ENCODE data around the gene CDC42BPG.

Gene CDC42BPG

DNA sequence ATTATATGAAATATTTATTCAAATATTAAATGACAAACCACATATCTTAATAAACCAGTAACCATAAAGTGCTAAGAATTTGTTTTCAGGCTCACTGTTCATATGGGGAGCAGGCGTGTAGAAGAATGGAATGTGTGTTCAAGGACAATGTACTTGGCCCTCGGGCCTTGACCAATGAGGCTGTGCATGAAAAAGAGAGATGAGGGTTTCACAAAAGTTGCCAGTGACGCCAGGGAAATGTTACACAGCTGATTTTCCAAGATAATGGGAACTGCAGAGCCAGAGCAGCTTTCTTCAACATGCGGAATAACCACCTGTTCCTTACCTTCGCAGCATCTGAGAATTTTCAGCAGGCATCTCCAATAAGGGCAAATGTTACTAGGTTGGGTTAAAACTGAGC, 70.3 kb downstream of the CDC42BPG start:
- no peak for DNase-seq
- peaks cover 83% of the 10 kb centered on the region for H3K36me3 Mint-ChIP-seq (ENCODE audit: low read depth)
- H3K27me3 Mint-ChIP-seq (ENCODE audit: low read depth, poor library complexity): no peaks in the 10 kb centered on the region
- TF ChIP-seq, protein P1, sequence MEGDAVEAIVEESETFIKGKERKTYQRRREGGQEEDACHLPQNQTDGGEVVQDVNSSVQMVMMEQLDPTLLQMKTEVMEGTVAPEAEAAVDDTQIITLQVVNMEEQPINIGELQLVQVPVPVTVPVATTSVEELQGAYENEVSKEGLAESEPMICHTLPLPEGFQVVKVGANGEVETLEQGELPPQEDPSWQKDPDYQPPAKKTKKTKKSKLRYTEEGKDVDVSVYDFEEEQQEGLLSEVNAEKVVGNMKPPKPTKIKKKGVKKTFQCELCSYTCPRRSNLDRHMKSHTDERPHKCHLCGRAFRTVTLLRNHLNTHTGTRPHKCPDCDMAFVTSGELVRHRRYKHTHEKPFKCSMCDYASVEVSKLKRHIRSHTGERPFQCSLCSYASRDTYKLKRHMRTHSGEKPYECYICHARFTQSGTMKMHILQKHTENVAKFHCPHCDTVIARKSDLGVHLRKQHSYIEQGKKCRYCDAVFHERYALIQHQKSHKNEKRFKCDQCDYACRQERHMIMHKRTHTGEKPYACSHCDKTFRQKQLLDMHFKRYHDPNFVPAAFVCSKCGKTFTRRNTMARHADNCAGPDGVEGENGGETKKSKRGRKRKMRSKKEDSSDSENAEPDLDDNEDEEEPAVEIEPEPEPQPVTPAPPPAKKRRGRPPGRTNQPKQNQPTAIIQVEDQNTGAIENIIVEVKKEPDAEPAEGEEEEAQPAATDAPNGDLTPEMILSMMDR (IDR thresholded peaks at IDR 0.05): no peak
- no peak overlapping the region for H3K4me3 Mint-ChIP-seq
- no peaks in the 10 kb centered on the region for H3K9me3 Mint-ChIP-seq
- peaks cover 64% of the 10 kb centered on the region for H3K4me1 Mint-ChIP-seq
- H3K27ac Mint-ChIP-seq: no peak overlapping the region

Data from nephron progenitor cell (in vitro differentiated cells).